RPMI8226 (cell line): Measurements from ENCODE around the gene MPPED1.

Experiments
- DNase-seq: peaks from one replicate; pipeline ENCODE4 v3.0.0-alpha.2; 2015

MPPED1 gene

DNA sequence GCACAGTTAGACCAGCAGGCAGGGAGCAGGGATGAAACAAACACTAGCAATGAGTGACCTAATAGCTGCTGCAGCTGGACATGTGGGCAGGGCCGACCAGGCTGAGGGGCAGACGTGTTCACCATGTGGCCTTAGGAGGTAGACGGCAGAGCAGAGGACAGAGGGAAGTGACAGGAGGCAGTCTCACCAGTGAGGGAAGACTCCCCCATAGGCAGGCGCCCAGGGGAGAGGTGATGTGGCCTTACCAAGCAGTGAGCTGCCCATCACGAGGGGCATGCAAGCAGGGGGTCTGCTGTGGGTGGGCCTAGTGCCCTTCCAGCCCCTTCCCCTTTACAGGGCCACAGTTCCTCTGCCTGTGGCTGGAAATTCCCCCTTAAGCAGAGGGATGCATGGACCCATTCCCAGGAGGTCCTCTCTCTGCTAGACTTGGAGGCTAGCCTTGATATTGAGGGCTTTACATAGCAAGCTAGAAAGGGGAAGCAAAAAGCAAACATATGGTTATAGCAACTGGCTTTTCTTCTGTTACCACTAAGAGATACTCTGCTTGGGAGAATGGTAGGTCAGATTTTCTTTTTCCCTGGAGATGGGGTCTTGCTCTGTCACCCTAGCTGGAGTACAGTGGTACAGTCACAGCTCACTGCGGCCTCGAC, 67.6 kb downstream of the MPPED1 start:
- no peak for DNase-seq

GRCh38 chr22:43479962-43480361, 68.1 kb downstream of the MPPED1 start:
- no peak for DNase-seq

DNA sequence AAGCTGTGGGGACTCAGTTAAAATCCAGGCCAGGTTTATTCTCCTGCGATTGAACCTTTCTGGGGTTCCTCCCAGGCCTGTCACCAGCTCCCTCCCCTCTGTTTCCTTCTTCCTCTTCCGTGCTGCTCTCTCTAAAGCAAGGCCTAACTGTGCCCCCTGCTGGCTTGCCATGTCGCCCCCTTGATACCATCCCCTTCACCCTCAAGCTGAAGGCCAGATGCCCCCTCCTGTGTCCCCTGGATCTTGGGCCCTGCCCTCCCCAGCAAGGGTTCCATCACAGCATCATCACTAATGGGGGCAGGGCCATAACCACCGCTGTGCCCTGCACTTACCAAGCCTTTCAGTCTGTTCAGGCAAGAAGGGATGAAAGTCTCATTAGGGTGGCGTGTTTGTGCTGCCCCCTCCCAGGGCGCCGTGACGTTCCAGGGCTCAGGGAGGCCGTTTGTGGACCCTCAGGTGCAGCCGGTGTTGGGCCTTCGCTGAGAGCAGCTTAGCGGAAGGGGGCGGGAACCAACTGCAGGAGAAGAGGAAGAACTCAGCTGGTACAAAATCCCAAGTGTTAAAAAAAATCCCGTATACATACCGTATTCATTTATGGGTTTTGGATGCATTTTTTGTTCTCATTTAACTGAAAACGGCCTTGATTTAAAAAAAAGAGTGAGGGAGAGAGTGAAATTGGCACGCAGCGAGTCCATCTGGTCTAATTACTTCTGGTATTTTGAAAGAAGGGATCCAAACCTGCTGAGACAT, 69.9 kb downstream of the MPPED1 start:
- peak; percentile 21 for DNase-seq

DNA sequence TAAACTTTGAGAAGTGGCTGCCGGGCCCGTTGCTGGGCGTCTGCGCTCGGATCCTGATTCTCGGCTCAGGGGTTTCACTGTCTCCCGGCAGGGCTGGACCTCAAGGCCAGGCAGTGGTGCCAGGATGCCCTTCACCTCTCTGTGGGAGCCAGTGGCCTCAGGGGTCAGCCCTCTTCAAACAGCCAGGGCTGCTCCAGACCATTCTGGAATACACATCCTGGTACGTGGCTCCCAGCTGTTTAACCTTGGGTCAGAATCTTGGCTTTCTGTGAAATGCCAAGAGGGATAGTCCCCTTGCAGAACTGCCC, 70.5 kb downstream of the MPPED1 start:
- peak; percentile 14 for DNase-seq

GRCh38 chr22:43483266-43483665, 71.5 kb downstream of the MPPED1 start:
- DNase-seq: no peak

DNA sequence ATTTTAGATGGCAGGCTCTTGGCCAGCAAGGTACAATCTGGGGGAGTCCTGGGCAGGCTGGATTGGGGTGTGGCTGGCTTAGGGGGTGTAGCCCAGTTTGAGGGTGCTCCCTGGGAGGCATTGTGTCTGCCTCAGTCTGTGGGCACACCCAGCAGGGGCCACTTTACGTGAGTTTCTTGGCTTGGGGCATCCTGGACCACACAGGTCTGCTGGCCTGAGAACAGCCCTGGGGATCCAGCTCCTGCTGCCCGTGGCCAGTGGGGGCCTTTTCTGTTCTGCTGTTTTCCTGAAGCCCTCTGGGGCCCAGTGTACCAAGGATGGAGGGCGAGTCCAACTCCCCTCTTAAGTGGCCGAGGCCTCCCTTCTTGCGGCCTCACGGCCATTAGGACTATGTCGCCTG, 71.9 kb downstream of the MPPED1 start:
- no peak for DNase-seq

DNA sequence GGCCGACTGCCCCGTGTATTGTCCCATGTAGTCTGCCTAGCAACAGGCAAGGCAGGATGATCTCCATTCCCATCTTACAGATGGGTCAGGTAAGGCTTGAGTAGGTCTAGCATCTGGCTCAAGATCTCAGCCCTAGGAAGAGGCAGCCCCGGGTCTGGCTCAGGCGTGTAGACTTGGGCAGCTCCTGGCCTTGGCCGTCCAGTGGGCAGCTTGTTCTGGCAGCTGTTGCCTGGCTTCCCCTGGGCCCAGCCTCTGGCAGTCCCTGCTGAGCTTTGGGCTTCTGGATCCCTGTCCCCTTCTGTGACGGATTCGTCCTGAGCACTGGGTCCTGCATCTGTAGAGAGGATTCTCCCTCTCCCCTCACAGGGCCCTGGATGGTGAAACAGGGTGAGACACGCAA, 72.4 kb downstream of the MPPED1 start:
- DNase-seq: no peak

DNA sequence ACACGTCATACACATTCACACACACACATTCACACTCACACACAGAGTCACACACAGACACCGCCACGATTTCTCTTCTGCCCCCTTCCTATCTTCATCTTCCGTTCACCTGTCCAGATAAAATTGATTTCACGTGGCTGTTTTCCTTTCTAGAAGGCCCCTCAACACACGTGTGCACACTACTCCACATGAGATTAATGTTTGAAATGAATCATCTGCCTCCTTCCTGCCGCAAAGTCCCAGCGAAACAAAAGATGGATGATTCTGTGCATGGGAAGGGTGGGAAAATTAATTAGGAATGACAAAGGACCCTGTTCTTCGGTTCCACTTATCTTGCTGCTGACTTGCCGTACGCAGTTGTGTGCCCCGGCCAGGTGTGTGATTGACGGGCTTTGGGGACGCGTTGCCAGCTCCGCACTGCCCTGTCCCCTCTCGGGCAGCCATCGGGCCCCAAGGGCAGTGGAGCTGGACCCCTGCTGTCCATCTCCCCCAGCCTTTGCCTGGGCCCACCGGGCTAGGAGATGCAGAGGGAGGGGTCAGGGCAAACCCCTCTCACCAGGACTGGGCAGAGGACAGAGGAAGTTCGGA, 73.8 kb downstream of the MPPED1 start:
- no peak for DNase-seq

DNA sequence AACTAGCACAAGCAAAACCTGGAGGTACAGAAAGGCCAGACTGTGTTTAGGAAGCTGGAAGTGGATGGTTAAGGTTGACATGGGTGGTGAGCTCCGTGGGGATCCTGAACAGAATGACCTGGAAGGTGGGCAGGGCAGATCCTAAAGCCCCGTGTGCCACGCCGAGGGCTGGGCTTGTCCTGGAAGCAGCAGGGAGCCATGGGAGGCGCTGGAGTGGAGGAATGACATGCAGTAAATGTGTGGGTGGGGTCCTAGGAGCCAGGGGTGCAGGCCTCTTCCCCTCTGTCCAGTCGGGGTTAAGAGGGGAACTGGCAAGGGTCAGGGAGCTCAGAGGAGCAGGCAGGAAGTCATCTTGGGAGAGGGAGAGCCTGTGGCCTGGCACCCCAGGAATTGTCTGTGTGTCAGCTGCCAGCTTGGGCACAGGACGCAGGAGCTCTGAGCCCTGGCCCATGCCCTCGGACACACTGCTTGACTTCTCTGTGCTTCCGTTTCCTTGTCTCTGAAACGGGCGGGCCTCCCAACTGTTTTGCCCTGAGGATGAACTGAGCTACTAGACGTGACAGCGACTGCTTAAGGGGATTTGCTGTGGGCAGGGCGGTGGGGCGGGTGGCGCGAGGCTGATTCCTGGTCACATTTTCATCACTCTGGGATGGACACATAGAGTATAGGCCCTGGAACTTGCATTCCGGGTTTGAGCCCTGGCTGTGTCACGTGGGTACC, 75.7 kb downstream of the MPPED1 start:
- DNase-seq: no peak

DNA sequence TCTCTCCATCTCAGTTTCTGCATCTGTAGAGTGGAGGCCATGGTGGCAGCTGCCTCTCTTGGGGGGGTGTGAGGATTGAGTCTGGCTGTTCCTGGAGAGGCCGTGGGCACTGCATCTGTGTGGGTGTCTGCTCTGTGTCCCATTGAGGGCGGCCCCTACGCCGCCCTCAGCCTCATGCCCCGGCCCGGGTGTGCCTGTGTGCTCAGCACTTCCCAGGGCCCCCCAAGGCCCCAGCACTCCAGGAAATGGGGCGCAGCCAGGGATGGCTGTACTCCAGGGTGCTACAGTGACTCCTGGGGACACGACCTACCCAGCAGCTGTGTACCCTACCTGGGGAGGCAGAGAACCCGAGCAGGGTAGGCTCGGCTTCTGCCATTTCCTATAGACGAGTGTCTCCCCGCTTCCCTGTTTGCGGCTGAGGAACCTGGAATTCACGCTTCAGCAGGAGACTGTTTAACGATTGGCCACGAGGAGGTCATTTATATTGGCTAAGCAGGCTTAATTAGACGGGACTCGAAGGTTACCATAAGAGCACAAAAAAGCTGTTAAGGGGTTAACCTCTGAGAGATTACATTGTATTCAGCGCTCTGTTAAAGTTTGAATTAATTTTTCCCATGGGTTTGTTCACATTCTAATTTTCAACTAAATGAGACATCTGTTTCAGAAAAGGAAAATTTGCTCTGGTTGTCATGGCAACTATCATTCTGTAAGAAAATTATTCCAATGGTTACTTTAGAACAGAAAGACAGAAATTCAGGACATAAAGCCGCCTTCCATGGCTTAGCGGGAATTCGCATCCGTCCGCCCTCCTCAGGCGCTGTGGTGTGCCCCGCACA, 76.4 kb downstream of the MPPED1 start:
- DNase-seq: no peak

DNA sequence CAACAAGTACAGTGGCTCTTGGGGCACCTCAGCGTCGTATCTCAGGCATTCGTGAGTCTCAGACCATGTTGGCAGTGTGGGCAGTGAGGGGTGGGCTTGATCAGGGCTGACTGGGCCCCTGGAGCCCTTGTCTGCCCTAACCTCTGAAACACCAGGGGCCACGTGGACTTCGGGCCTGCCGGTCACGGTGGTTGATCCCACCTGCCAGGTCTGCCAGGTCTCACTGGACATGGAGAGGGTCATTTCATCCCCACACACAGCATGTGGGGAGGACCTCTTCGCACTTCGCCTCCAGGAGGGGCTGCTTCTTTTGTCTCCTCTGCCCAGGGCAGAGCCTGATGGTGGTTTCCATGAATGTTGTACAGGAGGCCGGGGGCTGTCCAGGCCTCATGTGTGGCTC, 77.1 kb downstream of the MPPED1 start:
- no peak for DNase-seq

DNA sequence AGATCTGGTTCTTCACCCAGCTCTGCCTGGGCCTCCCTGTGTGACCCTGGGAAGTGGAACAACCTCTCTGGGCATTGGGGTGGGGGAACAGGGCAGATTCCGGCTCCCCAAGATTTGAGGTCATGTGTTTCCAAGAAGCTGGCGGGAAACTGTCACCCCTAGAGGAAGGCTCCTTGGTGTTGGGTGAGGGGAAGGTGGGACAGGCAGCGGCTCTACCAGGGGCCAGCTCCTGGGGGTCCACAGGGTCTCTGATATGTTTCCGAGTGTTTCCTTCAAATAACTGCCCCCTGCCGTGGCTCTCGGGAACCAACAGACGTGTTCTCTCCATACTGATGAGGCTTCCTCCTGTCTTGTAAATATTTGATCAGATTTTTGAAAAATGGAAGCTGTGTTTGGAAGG, 78.5 kb downstream of the MPPED1 start:
- no peak for DNase-seq

GRCh38 chr22:43491177-43491576, 79.4 kb downstream of the MPPED1 start:
- DNase-seq: no peak

DNA sequence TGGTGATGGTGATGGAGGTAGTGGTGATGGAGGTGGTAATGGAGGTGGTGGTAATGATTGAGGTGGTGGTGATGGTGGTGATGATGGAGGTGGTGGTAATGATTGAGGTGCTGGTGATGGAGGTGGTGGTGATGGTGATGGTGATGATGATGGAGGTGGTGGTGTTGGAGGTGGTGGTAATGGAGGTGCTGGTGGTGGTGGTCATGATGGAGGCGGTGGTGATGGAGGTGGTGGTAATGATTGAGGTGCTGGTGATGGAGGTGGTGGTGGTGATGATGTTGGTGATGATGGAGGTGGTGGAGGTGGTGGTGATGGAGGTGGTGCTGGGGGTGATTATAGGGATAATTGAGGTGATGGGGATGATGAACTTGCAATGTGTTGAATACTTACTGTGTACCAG, 79.9 kb downstream of the MPPED1 start:
- DNase-seq: no peak

- DNase-seq: no peak
Measured at GRCh38 chr22:43493297-43493696, 81.5 kb downstream of the MPPED1 start.

DNA sequence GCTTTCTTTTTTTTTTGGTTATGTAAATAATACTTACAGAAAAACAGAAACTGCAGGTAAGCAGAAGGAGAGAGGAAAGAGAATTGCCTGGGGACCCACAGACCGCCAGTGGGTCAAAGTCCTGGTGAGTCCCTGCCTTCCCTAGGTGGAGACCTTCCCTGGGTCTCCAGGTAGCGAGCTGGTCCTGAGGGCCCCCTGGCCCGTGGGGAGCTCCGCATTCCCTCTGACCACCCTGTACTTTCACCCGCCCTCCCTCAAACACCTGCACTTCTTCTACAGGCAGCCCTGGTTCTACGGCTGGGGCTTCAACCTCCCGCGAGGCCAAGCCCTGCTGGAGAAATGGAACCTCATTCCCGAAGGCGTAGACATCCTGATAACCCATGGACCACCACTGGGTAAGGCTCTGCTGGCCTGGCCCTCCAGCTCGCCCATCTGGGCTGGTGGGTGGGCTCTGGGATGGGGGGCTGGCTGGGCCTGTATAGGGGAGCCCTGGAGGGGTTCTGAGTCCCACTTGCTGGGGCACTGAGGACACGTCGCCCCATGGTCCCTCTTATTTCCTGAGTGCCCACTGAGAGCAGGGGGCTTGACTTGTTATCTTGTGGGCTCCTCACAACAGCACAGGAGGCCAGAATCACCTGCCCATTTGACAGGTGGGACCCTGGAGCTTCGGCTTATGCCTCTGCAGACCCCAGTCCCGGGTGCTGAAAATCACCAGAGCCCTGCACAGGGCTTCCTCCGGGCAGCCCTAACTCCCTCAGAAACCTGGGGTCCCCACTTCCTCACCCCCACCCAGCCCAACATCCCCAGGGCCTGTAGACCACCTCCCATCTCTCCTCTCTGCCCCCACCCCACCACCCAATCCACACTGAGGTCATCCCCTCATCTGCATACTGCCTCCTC, 86.4 kb downstream of the MPPED1 start:
- DNase-seq: no peak

GRCh38 chr22:43498856-43499253, 87.0 kb downstream of the MPPED1 start:
- DNase-seq: no peak

DNA sequence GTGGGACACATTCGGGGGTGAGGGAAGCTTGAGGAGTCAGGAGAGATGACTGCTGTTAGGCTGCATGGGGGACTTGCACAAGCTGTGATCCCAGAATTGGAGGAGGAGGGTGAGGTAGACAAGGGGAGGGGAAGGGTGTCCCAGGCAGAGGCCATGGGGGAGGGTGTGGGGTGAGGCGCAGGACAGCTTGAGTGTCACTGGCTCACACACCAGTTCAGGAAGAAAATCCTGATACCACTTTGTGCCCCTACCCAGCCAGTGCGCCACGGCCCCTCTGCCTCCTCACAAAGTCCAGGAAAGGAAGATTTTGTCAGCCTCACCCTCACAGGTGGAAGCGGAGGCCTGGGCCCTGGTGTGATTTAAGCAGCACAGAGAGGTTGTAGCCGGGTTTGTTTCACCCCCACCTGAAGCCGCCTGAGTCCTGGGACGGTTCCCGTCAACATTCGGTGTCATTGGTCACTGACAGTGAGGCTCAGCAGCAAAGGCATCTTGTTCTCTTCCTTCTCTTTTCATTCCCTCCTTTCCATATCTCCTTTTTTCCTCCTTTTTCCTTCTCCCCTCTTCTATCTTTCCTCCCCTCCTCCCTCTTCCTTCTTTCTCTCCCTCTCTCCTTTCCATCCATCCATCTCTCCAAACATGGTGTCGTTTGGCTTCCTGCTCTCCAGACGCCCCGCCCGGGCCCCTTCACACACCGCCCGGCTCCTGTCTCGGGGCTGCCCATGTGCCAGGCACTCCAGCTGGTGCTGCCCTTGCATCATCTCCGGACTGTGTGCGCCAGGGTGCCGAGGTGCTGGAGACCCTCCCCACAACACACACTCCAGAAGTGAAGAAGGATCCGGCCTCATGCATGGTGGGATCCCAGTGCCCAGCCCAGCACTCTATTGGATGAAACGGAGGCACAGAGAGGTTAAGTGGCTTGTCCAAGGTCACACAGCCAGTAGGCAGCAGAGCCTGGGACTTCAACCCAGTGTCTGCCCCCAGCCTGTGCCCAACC, 89.3 kb downstream of the MPPED1 start:
- no peak for DNase-seq

GRCh38 chr22:43501878-43502277, 90.1 kb downstream of the MPPED1 start:
- DNase-seq: no peak

- DNase-seq: no peak
Measured at GRCh38 chr22:43502306-43502874, 90.6 kb downstream of the MPPED1 start.
